Fibroblast of skin of left biceps (primary cell): Measurements from ENCODE around the gene XCL2.

Experiments used
- DNase-seq, 2 experiments: peaks; one replicate each; pipeline ENCODE4 v3.0.0-alpha.2; 2013; ENCODE audit warnings: low read depth in 2 of 2

Gene XCL2

DNA sequence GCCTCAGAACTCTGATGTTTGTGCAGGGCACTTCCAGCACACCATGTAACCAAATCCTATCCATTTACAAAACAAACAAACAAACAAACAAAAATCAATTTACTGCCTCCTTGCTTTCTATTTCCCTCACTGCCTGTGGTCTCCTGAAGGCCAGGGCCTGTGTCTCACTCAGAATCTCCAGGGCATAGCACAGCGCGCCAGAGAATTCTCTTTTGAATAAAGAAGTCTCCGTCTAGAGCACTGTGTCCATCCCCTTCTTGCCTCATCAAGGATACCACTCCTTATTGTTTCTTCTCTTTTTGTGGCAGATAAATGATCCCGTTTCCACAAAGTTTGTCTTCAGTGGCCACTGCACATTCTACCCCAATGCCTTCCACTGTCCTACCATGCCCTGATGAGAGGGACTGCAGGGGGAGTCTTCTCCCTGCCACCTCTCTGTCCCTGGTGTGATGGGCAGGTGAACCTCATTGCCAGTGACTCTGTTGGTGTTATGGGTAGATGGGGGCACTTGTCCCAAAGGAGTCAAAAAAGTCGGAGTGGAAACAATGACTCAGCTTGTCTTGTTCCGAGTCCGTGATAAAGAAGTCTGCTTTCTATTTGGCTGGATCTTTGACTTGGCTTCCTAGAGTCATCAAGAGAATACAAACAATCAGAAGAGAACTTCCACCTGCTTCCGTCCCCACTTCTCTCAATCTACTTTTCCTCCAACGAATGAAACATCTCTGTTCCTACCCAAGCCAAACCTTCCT is 30.0 kb downstream of the XCL2 start:
- no peak for DNase-seq

DNA sequence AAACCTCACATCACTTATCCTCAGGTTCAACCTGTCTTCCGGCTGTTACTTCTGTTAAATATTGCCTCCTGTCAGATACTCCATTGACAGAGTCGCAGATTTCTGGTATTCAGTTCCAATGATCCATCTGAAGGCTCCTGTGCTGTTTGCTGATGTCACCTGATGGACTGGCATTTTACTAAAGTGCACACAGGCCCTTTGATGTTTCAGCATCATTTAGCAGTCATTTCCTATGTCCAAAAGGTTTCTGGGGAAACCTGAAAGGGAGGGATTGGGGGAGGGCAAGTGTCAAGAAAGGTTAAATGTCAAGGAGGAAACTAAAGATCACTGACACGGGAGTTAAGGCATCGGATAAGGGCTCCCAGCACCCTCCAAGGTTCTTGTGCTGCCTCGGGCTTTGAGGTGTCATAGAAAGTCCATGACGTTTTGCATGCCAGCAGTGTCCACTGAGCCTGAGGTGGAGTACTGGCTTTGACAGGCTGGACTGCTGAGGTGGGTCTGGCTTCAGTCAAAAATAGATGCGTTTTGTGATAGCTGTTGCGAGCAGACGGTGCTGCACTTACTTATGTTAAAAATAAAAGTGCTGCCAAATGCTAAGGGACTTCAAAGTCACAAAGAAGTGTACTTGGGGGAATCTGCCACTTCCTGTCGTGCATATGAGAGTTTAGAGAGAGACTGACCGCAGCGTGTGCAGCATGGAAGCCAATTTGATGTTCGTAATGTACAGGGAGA is 30.8 kb downstream of the XCL2 start:
- no peak for DNase-seq

DNA sequence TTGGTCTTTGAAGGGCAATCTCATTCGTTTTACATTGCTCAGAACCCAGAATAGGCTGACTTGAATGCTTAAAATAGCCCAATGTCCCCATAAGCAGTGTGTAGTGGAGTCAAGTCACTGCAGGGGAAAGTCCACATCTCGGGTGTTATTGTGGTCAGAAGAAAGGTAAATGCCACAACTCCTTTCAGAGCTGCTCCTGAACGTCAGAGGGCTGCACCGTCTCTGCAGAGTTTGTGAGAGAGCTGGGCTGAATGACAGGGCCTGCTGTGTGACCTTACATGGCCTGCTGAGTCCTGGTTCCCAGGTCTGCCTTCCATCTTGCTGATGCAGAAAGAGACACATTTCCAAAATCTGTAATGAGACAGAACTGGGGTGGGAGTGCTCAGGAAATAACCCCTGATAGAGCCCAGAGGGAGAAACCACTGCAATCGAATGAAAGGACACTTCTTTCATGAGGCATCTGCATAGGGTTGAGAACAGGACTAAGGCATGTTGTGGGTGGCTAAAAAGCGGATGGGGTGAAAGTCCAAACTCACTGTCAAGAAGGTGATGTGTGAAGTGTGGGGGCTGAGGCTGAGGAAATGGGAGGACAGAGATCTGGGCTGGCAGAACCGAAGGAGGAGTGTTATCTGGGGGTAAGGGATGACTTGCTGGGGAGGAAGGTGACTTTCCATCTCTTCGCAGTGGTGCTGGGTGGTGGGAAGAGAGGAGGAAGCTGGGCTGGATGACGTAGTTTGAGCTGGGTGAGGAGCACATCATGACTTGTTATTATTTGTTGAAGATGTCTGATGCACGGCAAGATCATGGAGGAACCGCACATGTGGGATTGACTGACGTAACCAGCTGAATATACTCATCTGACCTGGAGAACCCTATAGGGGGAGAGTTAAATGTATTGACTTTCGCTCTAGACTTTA is 33.7 kb downstream of the XCL2 start:
- no peak for DNase-seq

DNA sequence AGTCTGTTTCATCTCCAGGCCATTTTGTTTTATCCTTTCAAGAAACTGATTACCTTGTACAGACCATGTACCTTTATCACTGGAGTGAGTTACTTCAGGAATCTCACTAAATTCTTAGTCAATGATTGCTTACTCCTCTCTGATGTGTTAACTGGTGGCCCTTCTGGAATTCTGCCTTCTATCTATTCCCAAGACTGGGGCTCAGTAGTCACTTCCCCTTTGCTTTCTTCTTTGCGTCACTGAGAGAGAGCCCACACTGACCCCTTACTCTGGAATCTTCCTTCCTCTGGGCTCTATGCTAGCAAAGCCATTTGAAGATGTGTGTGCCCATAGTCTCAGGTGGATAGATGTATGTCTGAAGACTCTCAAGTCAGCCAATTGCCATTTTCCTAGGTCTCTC is 34.6 kb downstream of the XCL2 start:
- no peak for DNase-seq

DNA sequence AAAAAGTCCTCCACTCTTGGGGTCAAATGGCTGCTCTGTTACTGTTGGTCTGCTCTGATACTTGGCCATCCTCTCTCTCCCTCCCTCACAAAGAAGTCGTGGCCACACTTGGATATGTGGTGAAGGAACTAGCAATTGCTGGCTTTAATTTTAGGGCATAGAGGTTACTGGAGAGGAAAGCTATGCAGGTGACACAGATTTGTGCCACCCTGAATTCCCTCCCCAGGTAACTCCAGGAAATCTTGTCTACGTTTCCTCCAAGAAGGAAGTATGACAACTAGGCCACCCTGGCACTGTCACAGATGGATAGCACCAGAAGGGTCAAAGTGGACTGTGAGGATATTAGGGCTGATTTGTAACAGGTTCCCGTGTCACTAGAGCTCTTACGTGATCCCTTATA is 36.0 kb downstream of the XCL2 start:
- DNase-seq = no peak

DNA sequence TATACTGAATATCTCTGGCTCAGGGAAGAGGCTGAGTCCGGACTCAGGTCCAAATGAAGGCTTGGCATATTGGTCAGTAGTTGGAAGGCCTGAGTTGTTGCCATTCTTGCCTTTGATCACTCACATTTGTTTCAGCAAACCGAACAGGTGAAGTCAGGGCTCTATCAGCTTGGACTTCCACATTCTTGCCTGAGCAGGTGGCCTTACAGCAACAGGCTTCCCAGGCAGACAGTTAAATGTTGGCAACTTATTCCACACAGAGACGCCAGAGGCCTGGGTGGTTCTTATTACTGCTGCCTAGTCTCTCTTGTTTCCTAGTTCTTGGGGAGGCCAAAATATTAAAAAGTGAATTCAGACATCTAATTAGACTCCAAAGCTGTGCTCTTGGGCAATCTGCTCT is 36.6 kb downstream of the XCL2 start:
- no peak for DNase-seq

DNA sequence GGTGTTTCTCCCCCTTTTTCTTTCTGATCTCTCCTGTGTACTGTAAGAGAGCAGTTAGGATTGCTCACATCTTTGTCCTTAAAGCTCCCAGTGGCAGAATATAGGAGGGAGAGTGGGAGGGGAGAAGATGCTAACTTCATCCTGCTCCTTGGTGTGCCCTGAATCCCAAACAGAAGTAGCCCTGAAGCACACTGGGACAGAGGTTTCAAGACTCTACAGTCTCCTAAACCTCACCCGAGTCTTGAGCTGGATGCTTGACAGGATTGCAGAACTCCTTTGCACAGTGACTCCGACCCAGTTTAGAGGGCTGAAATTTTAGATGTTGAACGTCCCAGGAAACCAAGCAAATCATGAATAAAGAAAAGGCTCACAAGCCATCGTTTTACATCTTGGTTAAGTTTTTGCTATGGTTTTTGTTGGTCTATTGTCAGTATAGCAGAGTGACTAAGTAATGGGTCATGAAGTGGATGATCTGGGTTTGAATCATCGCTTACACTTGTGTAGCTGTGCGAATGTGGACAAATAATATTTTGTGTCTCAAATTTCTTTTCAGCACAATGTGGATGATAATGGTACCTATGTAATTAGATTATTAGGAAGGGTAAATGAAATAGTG is 37.5 kb downstream of the XCL2 start:
- no peak for DNase-seq

DNA sequence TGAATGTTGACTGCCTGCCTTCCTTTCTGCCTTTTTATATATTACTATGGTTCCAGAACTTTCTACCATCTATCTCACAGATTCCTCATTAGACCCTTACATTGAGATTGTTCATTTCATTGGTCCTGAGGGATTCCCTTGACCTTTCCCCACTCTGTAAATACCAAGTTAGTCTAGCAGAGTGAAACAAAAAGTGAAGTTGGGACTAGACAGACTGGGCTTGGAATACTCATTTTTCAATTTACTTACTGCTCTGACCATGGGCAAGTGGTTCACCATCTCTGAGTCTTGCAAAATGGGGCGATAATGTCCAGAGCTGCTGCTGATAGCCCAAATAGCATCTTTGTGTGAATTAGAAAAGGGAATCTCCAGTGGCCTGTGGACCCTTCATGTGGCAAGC is 38.8 kb downstream of the XCL2 start:
- no peak for DNase-seq

DNA sequence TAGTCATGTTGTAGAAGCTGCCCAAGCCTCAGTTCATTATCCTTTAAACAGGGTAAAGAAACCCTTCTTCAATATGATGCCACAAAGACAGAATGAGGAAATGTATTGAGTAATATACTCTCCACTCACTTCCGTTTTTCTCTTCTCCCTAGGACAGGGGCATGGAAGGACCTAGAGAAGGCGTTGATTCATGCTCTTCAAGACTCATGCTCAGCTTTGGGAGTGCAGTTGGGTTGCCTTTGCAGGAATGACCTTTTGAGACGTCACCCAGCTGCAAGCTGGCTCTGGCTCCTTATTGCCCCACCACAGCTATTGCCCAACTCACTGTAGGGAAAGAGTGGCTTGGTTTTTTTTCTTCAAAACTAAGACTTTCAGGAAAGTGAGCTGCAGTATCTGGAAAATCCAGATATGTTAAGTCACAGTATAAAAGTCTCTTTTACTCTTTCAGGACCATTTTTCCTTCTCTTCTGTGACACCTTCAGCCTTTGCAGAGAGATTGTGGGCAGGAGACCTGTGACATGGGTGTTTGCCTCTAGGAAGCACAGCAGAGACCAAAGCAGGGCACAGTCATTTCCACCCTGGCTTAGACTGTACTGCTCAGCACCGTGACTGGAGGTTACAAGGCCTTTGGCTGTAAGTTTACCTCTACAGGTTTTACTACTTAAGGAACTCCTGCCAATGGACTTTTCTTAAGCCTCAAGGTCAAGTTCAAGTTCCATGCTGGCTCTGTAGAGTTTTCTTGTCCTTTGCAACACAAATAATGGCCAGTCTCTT is 39.5 kb downstream of the XCL2 start:
- DNase-seq = no peak

DNA sequence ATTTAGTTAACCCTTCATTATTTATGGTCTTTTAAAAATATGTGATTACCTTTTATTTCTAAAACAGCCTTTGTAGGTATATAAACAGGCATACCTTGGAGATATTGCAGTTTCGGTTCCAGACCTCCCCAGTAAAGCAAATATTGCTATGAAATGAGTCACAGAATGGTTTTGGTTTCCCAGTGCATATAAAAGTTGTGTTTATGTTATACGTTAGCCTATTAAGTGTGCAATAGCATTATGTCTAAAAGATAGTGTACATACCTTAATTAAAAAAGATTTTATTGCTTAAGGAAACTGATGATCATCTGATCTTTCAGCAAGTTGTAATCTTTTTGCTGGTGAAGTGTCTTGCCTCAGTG is 44.1 kb downstream of the XCL2 start:
- DNase-seq = no peak

DNA sequence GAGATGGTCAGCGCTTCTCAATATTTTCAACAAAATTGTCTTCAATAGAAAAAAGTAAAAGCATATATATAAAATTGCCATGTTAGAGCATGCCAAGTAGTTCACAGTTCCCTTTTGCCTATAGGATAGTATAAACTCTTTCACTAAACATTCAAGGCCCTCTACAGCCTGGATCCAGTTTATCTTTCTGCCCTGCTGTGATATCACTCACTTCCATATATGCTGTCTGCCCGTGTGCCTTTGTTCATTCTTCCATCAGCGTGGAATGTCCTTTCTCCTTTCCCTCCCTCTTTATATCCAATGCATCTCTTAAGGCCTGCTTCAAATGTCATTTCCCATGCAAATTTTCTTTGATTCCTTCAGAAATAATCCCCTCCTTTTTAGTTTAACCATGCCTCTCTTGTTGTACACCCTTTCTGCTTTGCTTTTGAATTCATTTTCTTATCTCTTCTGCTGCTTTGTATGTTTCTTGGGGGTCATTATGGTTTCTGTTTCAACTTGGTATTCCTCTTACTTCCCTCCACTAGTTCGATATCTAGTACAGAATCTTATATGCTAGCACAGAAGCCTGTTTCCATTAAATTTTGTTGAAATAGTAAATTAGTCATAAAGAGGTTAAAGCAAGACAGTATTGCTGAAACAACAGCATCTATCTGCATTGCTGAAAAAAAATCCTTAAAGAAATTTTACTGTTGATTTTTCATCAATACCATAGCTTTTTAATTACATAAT is 44.7 kb downstream of the XCL2 start:
- DNase-seq = no peak

DNA sequence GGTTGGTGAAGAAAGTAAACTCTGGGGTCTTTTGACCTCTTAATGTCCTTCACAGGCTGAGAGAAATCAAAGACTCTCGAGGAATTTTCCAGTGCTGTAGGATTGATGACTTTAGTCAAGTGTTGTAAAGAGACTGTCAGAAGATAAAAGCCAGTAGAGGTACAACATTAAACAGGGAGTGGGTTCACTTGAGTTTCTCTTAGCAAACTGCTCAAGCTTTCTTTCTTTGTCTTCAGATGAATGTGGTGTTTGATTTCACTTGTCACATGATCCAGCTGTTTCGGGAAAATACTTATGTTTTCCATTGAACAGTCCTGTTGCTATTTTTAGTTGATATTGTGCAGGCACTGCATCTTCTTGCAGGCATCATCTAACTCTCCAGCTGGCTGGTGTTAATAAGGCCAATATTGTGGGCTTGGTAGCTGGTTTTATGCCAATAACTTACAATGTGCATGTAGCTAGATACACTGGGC is 45.6 kb downstream of the XCL2 start:
- DNase-seq = peak in 1 of 2 experiments; percentile 37

DNA sequence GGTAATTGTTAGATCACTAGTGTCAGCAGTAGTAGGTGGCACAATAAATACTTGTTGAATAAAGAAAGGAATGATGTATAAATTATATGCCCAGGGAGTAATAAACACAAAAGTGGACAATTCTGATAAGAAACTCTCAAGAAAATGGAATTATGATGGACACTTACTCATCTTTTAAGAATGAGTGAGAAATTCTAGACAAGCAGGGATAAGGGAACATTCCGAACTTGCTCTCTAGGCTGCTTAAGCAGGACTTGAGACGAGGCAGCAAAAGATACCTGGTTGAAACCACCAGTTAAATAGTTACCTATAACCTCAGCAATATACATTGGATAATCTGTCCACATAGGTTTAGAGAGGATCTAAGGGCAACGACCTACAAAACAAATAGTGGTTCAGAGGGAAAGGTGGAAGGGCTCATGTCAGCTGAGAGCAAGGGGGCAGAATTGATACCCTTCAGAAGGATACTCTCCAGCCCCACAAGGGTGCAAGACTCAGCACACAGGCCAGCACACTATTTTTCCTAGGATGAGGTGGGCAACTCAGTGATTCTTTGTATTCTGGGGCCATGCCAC is 46.3 kb downstream of the XCL2 start:
- DNase-seq = no peak

DNA sequence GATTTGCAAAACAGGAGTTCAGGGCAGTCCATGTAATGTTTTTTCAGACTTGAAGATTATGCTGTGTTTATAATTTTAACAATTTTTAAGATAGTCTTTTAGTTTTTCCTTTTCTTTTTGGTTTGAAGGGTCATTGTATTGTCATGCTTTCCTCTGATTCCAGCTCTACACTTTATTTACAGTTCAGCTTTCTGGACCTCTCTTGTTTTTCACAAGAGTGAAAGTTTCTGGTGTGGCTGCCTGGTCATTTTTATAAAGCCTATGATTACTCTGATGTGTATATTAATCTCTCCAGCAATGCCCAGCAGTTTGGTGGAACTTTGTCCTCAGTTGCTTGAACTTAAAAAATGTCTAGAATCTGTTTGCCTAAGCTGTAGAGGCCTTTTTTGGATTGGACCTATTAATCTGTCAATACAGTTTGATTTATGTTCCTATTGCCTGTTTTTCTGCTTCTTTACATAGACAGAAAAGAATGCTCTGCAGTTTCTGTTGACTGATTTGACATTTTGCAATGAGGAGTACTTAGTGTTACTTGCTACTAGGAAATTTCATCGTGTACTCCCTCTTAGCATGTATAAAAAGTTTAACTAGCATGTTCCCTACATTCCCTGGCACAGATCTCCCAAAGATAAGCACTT is 52.2 kb downstream of the XCL2 start:
- no peak for DNase-seq
